ENCODE results near the gene DDX42.

Gene DDX42

GRCh38 chr17:63830904-63831491 is 57.0 kb downstream of the DDX42 start:
- Histone ChIP-seq H3K9me3 (replicated peaks; ENCODE audit: insufficient read depth, low read length) (no peaks in the 10 kb centered on the region), H2AFZ (ENCODE audit: low read length) (no peak overlapping the region), H4K20me1 (ENCODE audit: insufficient read depth, low read length) (no peaks in the 10 kb centered on the region), H3K79me2 (ENCODE audit: low read length) (peaks cover 62% of the 10 kb centered on the region), H3K4me1 (ENCODE audit: low read length) (peaks cover 14% of the 10 kb centered on the region), H3K9me2 (replicated peaks; ENCODE audit: insufficient read depth, low read length) (no peaks in the 10 kb centered on the region), H3K27me3 (replicated peaks; ENCODE audit: insufficient read depth, low read length) (no peaks in the 10 kb centered on the region), H3K4me2 (ENCODE audit: low read depth, low read length) (no peak overlapping the region), H3F3A (ENCODE audit: insufficient read depth, low read length) (peaks cover 11% of the 10 kb centered on the region; the same call in 1 of the 2 replicates), H3K9ac (ENCODE audit: low read length) (no peak overlapping the region), H3K36me3 (replicated peaks; ENCODE audit: insufficient read depth, low read length) (peaks cover 7% of the 10 kb centered on the region; the same call in 1 of the 2 replicates), H3K27ac (ENCODE audit: low read length) (no peak overlapping the region), H3K4me3 (ENCODE audit: low read length) (no peak overlapping the region)
- TF ChIP-seq CTCF (IDR thresholded peaks at IDR 0.05; ENCODE audit: low read length) (no peak), EZH2phosphoT487 (IDR thresholded peaks at IDR 0.05; ENCODE audit: low read length) (no peak), EZH2 (optimal IDR thresholded peaks at IDR 0.05; ENCODE audit: low read depth, low read length) (no peak)
- no peak for DNase-seq

DNA sequence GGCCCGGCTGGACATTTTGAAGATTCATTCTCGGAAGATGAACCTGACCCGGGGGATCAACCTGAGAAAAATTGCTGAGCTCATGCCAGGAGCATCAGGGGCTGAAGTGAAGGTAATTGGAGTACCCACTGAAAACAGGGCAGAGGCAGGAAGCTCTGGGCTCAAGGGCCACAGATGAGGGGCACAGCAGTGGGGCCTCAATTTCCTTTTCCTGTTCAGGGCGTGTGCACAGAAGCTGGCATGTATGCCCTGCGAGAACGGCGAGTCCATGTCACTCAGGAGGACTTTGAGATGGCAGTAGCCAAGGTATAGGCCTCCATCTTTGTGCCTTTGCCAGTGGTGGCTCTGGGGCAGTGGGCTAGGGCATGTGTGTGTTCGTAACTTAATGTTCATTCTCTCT is 57.5 kb downstream of the DDX42 start:
- H3K4me3 ChIP-seq (ENCODE audit: low read length): no peak overlapping the region
- no peak for DNase-seq
- H2AFZ ChIP-seq (ENCODE audit: low read length): no peak overlapping the region
- H3K4me1 ChIP-seq (ENCODE audit: low read length): peaks cover 12% of the 10 kb centered on the region
- H3F3A ChIP-seq (ENCODE audit: insufficient read depth, low read length): peaks cover 11% of the 10 kb centered on the region; the same call in 1 of the 2 replicates
- H3K36me3 ChIP-seq (replicated peaks; ENCODE audit: insufficient read depth, low read length): peaks cover 7% of the 10 kb centered on the region; the same call in 1 of the 2 replicates
- H4K20me1 ChIP-seq (ENCODE audit: insufficient read depth, low read length): no peaks in the 10 kb centered on the region
- H3K79me2 ChIP-seq (ENCODE audit: low read length): peaks cover 60% of the 10 kb centered on the region
- H3K27me3 ChIP-seq (replicated peaks; ENCODE audit: insufficient read depth, low read length): no peaks in the 10 kb centered on the region
- H3K9me3 ChIP-seq (replicated peaks; ENCODE audit: insufficient read depth, low read length): no peaks in the 10 kb centered on the region
- no peak overlapping the region for H3K27ac ChIP-seq (ENCODE audit: low read length)
- no peak overlapping the region for H3K9ac ChIP-seq (ENCODE audit: low read length)
- no peak for TF ChIP-seq EZH2 (optimal IDR thresholded peaks at IDR 0.05; ENCODE audit: low read depth, low read length)
- no peak for TF ChIP-seq CTCF (IDR thresholded peaks at IDR 0.05; ENCODE audit: low read length)
- TF ChIP-seq EZH2phosphoT487 (IDR thresholded peaks at IDR 0.05; ENCODE audit: low read length): no peak
- no peak overlapping the region for H3K4me2 ChIP-seq (ENCODE audit: low read depth, low read length)
- H3K9me2 ChIP-seq (replicated peaks; ENCODE audit: insufficient read depth, low read length): no peaks in the 10 kb centered on the region

DNA sequence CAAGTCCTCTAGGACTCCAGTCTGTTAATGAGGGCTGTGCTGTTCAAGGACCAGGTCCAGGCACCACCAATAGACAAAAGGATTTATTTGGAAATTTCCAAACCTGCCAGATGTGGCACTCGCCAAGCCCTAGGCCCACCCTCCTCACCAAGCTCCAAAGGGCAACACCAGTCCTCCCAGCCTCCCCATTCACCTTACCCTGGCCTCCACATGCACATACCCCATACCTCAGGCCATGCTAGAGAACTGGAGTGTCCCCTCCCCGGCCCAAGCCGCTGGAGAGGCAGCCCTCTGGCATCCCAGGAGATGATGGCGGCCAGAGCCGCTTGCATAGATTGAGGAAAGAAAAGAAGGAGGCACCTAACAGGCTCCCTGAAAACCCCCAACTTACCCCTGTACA is 58.0 kb downstream of the DDX42 start:
- Histone ChIP-seq H3K4me3 (ENCODE audit: low read length) (no peak overlapping the region), H4K20me1 (ENCODE audit: insufficient read depth, low read length) (no peaks in the 10 kb centered on the region)

More for the DNA sequence above, 58.0 kb downstream of the DDX42 start:
- Histone ChIP-seq H3K9me3 (replicated peaks; ENCODE audit: insufficient read depth, low read length) (no peaks in the 10 kb centered on the region), H3K79me2 (ENCODE audit: low read length) (peaks cover 61% of the 10 kb centered on the region), H3K9ac (ENCODE audit: low read length) (no peak overlapping the region), H3K36me3 (replicated peaks; ENCODE audit: insufficient read depth, low read length) (peaks cover 7% of the 10 kb centered on the region; the same call in 1 of the 2 replicates), H3K4me2 (ENCODE audit: low read depth, low read length) (no peak overlapping the region), H3K9me2 (replicated peaks; ENCODE audit: insufficient read depth, low read length) (no peaks in the 10 kb centered on the region), H3K4me1 (ENCODE audit: low read length) (peaks cover 12% of the 10 kb centered on the region), H3F3A (ENCODE audit: insufficient read depth, low read length) (peaks cover 11% of the 10 kb centered on the region; the same call in 1 of the 2 replicates), H3K27me3 (replicated peaks; ENCODE audit: insufficient read depth, low read length) (no peaks in the 10 kb centered on the region), H3K27ac (ENCODE audit: low read length) (no peak overlapping the region), H2AFZ (ENCODE audit: low read length) (no peak overlapping the region)
- TF ChIP-seq CTCF (IDR thresholded peaks at IDR 0.05; ENCODE audit: low read length) (no peak), EZH2 (optimal IDR thresholded peaks at IDR 0.05; ENCODE audit: low read depth, low read length) (no peak), EZH2phosphoT487 (IDR thresholded peaks at IDR 0.05; ENCODE audit: low read length) (no peak)
- no peak for DNase-seq

All from MM.1S (cell line).